ENCODE data around the gene SGPL1.

- TF ChIP-seq POLR2A (IDR thresholded peaks at IDR 0.05; ENCODE audit: low read length) = no peak
- TF ChIP-seq GATA1 (IDR thresholded peaks at IDR 0.05; ENCODE audit: low read depth, low read length) = no peak
Measured at GRCh38 chr10:70782746-70783680, 32.7 kb upstream of the SGPL1 start.
